PC-3 (cell line): ENCODE results near the gene MAML3.

ENCODE experiments used
- EZH2phosphoT487 ChIP-seq: fragments of 300-600 bp; sonication (generic); IDR thresholded peaks from 2 replicates; pipeline ENCODE4 v1.6.1; 2018; ENCODE audit warnings: mild to moderate bottlenecking, antibody characterized with exemption, low read length, borderline replicate concordance
- TF ChIP-seq, protein P1 (sequence below): fragments of 300-600 bp; sonication (generic); conservative IDR thresholded peaks from 2 replicates; pipeline ENCODE4 v1.5.1; 2017; ENCODE audit warnings: antibody characterized with exemption, low read depth, mild to moderate bottlenecking, low read length

DNA sequence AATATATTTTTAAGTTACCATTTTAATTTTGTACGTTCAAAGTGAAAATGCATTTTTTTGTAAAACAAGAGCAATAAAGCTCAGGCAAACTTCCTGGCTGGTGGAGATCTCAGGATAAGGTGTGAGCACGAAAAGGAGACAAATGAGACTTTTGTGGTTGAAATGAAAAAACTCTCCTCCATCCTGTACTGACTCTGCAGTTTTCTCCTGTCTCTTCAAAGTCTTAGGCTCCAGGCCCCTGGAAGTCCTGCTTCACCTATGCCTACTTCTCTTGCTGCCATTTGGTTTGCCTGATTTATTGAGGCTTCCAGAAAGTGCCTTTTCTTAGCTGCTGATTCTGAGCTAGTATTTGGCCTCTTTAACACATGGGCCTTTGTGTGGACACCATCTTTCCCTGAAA is 77.7 kb downstream of the MAML3 start:
- TF ChIP-seq, protein P1, sequence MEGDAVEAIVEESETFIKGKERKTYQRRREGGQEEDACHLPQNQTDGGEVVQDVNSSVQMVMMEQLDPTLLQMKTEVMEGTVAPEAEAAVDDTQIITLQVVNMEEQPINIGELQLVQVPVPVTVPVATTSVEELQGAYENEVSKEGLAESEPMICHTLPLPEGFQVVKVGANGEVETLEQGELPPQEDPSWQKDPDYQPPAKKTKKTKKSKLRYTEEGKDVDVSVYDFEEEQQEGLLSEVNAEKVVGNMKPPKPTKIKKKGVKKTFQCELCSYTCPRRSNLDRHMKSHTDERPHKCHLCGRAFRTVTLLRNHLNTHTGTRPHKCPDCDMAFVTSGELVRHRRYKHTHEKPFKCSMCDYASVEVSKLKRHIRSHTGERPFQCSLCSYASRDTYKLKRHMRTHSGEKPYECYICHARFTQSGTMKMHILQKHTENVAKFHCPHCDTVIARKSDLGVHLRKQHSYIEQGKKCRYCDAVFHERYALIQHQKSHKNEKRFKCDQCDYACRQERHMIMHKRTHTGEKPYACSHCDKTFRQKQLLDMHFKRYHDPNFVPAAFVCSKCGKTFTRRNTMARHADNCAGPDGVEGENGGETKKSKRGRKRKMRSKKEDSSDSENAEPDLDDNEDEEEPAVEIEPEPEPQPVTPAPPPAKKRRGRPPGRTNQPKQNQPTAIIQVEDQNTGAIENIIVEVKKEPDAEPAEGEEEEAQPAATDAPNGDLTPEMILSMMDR: no peak
- TF ChIP-seq EZH2phosphoT487: no peak
